HepG2 (cell line): ENCODE results near the gene EHD4. TPM values are rescaled to one million over a fixed set of nuclear protein-coding genes. Genes with fewer than 3 reads are reported as not detected.

Experiments
- ATAC-seq: fragments of 200-7000 bp; cut with Tn5 transposase; 3 replicates; pipeline ENCODE4 v1.9.1; 2020; ENCODE audit warnings: mild to moderate bottlenecking, moderate library complexity
- BruUV-seq: library from RNA; stranded (reverse); fragments of 400-500 nt; replicated peaks from 2 replicates; lab custom pipeline; 2021; lab: Mats Ljungman, UMichigan
- CTCF ChIA-PET: fragments of 300-600 bp; formaldehyde crosslinking; extraction: SDS; loops from one replicate; lab custom pipeline; 2021; ENCODE audit warnings: low total read pairs, inconsistent platforms, low intra/inter-chr PET ratio; lab: Yijun Ruan, JAX
- POLR2A ChIA-PET: fragments of 350-600 bp; sonication (Branson Sonifier 250); formaldehyde crosslinking; loops from one replicate; lab custom pipeline; 2020; ENCODE audit warnings: antibody characterized with exemption, inconsistent platforms; lab: Yijun Ruan, JAX
- DNase-seq: peaks from one replicate; pipeline ENCODE4 v3.0.0-alpha.2; 2015; ENCODE audit warnings: low spot score
- FAIRE-seq: peaks from 3 replicates; lab custom pipeline; 2011; peaks lifted over from hg19 to GRCh38; lab: Jason Lieb, UNC
- H2AFZ ChIP-seq: one replicate; pipeline ENCODE4 v1.6.1; 2011; ENCODE audit warnings: low read length, inconsistent platforms
- H3K27ac ChIP-seq: fragments of 300-600 bp; 3 replicates; pipeline ENCODE4 v1.8.0; 2011; ENCODE audit warnings: mixed run types, mild to moderate bottlenecking, mixed read lengths, low read length, inconsistent platforms; ENCODE audit not compliant: insufficient read depth; ENCODE audit errors: extremely low read length
- H3K27me3 ChIP-seq, 2 experiments: fragments of 200-600 bp in 1 of 2; 2 replicates in 1 of 2; 3 replicates in 1 of 2; pipeline versions ENCODE4 v1.6.0 to v1.8.0; 2011; ENCODE audit warnings: low read length in 2 of 2, mild to moderate bottlenecking in 2 of 2, moderate library complexity in 2 of 2, inconsistent platforms in 1 of 2; ENCODE audit not compliant: insufficient read depth in 2 of 2, control insufficient read depth in 1 of 2
- H3K36me3 ChIP-seq, 2 experiments: fragments of 200-600 bp in 1 of 2; replicated peaks in 1 of 2; 2 replicates in 1 of 2; 3 replicates in 1 of 2; pipeline versions ENCODE4 v1.5.1 to v1.8.0; 2011; ENCODE audit warnings: low read length in 2 of 2, inconsistent platforms in 1 of 2; ENCODE audit not compliant: insufficient read depth in 2 of 2, control insufficient read depth in 1 of 2
- H3K4me1 ChIP-seq: 2 replicates; pipeline ENCODE4 v1.5.1; 2012; ENCODE audit warnings: low read length, inconsistent platforms; ENCODE audit not compliant: insufficient read depth
- H3K4me2 ChIP-seq: 2 replicates; pipeline ENCODE4 v1.6.0; 2011; ENCODE audit warnings: low read depth, low read length, inconsistent platforms
- H3K4me3 ChIP-seq, 3 experiments: fragments of 200-600 bp in 1 of 3; sonication (generic), shearing (Covaris generic) in 1 of 3; replicated peaks in 1 of 3; 2 replicates each; pipeline ENCODE4 v1.5.1; 2011 to 2016; ENCODE audit warnings: low read length in 3 of 3, inconsistent platforms in 2 of 3, low read depth in 2 of 3, mild to moderate bottlenecking in 2 of 3, control low read depth in 1 of 3, mixed read lengths in 1 of 3; ENCODE audit not compliant: insufficient read depth in 1 of 3
- H3K79me2 ChIP-seq: one replicate; pipeline ENCODE4 v1.6.1; 2011; ENCODE audit warnings: low read length, inconsistent platforms; ENCODE audit not compliant: insufficient read depth
- H3K9ac ChIP-seq: 2 replicates; pipeline ENCODE4 v1.6.0; 2011; ENCODE audit warnings: mild to moderate bottlenecking, low read depth, low read length, inconsistent platforms; ENCODE audit not compliant: insufficient read depth
- H3K9me3 ChIP-seq: 2 replicates; pipeline ENCODE4 v1.5.1; 2012; ENCODE audit warnings: mild to moderate bottlenecking, low read length
- H4K20me1 ChIP-seq: 2 replicates; pipeline ENCODE4 v1.6.0; 2011; ENCODE audit warnings: inconsistent platforms, mild to moderate bottlenecking, low read length, moderate library complexity; ENCODE audit not compliant: insufficient read depth
- KDM1A ChIP-seq: IDR thresholded peaks from 2 replicates; pipeline ENCODE4 v1.6.1; 2016; ENCODE audit warnings: missing compliant biosample characterization
- PAX8 ChIP-seq: sonication (generic); formaldehyde crosslinking; IDR thresholded peaks from 2 replicates; pipeline ENCODE4 v1.8.0; 2022; ENCODE audit warnings: mild to moderate bottlenecking, missing genetic modification reagents, borderline replicate concordance
- POGZ ChIP-seq: sonication (generic); formaldehyde crosslinking; IDR thresholded peaks from 2 replicates; pipeline ENCODE4 v1.4.0; 2020; ENCODE audit warnings: mild to moderate bottlenecking, missing genetic modification reagents
- SNAI1 ChIP-seq: sonication (generic); formaldehyde crosslinking; IDR thresholded peaks from 2 replicates; pipeline ENCODE4 v1.5.0; 2020; ENCODE audit warnings: mild to moderate bottlenecking, missing genetic modification reagents, borderline replicate concordance
- ZNF230 ChIP-seq: sonication (generic); formaldehyde crosslinking; IDR thresholded peaks from 2 replicates; pipeline ENCODE4 v1.4.0; 2020; ENCODE audit warnings: mild to moderate bottlenecking, missing genetic modification reagents
- ZNF333 ChIP-seq: sonication (generic); formaldehyde crosslinking; IDR thresholded peaks from 2 replicates; pipeline ENCODE4 v1.4.0; 2020; ENCODE audit warnings: mild to moderate bottlenecking, missing genetic modification reagents, borderline replicate concordance
- ZNF484 ChIP-seq: sonication (generic); formaldehyde crosslinking; IDR thresholded peaks from 2 replicates; pipeline ENCODE4 v1.5.1; 2020; ENCODE audit warnings: mild to moderate bottlenecking, low read depth, missing genetic modification reagents, borderline replicate concordance
- ZNF572 ChIP-seq: sonication (generic); formaldehyde crosslinking; IDR thresholded peaks from 2 replicates; pipeline ENCODE4 v1.5.1; 2020; ENCODE audit warnings: mild to moderate bottlenecking, missing genetic modification reagents
- WGBS: methylation state at CpG from one replicate; pipeline ENCODE4 v1.1.6; 2017; ENCODE audit warnings: low lambda C conversion rate; 5-methylcytosine and 5-hydroxymethylcytosine counted together
- in situ Hi-C: cut with HindIII; loops from 2 replicates; pipeline ENCODE4 v1.10.0; 2017; ENCODE audit warnings: low pct_unique_long_range_greater_than_20kb; ENCODE audit not compliant: extremely low pct_ligation_motif_present
- intact Hi-C: fragments of 100-400 bp; cut with micrococcal nuclease; formaldehyde crosslinking; loops from one replicate; pipeline ENCODE4 v1.10.0; 2022; ENCODE audit not compliant: unreplicated experiment
- polyA plus RNA-seq, 8 experiments: library from polyadenylated mRNA; depleted of rRNA in 3 of 8; stranded (reverse) in 7 of 8; unstranded in 1 of 8; fragments of >200 nt; fragmentation: Illumina TruSeq in 4 of 8; extraction: Trizol in 4 of 8; gene quantifications; 2 replicates each; pipeline versions ENCODE4 v1.2.1 to v1.2.3, GENCODE V29; 2011 to 2016; ENCODE audit warnings: low read depth in 4 of 8, missing spikeins in 1 of 8, mixed read lengths in 1 of 8; ENCODE audit not compliant: insufficient read depth in 1 of 8
- total RNA-seq, 5 experiments: library from RNA; depleted of rRNA; stranded (reverse); fragments of >200 nt; fragmentation: Illumina TruSeq; extraction: Trizol; gene quantifications; 2 replicates each; pipeline ENCODE4 v1.2.3, GENCODE V29; 2016; ENCODE audit warnings: low read depth in 1 of 5
- TF ChIP-seq, protein P1 (sequence below): sonication (generic); formaldehyde crosslinking; IDR thresholded peaks from 2 replicates; pipeline ENCODE4 v1.5.0; 2020; ENCODE audit warnings: mild to moderate bottlenecking, missing genetic modification reagents

The EHD4 gene
- total and polyA plus RNA-seq, 2 of the 13 experiments (the other 11 are each of a cell fraction or from before 2014, with no cell fraction given), result 3.1 to 4.8 TPM

DNA sequence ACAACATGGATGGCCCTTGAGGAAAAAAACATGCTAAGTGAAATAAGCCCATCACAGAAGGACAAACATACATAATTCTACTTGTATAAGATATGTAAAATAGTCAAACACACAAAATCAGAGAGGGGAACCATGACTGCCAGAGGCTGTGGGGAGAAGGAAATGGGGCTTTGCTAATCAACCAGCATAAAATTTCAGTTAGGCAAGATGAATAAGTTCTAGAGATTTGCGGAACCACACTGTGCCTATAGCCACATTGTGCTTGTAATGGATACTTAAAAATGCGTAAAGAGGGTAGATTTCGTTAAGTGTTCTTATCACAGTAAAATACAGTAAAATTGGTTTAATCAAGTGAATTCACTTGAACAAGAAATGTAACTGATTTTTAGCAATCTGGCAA, 44.8 kb downstream of the EHD4 start:
- CTCF ChIA-PET, result no interaction called here

More for the DNA sequence above, 44.8 kb downstream of the EHD4 start:
- Histone ChIP-seq H3K4me3 (no peak overlapping the region), H2AFZ (no peak overlapping the region)
- 94% methylated on average over 3 of the region's 3 CpGs for WGBS
- TF ChIP-seq ZNF572 (CRISPR knock-in tag) (no peak), ZNF333 (no peak), SNAI1 (no peak), PAX8 (CRISPR knock-in tag) (no peak), KDM1A (CRISPR knock-in tag) (no peak), POGZ (CRISPR knock-in tag) (no peak), ZNF484 (CRISPR knock-in tag) (no peak), ZNF230 (no peak)
- TF ChIP-seq, protein P1, sequence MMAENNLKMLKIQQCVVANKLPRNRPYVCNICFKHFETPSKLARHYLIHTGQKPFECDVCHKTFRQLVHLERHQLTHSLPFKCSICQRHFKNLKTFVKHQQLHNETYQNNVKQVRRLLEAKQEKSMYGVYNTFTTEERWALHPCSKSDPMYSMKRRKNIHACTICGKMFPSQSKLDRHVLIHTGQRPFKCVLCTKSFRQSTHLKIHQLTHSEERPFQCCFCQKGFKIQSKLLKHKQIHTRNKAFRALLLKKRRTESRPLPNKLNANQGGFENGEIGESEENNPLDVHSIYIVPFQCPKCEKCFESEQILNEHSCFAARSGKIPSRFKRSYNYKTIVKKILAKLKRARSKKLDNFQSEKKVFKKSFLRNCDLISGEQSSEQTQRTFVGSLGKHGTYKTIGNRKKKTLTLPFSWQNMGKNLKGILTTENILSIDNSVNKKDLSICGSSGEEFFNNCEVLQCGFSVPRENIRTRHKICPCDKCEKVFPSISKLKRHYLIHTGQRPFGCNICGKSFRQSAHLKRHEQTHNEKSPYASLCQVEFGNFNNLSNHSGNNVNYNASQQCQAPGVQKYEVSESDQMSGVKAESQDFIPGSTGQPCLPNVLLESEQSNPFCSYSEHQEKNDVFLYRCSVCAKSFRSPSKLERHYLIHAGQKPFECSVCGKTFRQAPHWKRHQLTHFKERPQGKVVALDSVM (CRISPR knock-in tag), result no peak
- TF ChIP-seq, all 625 proteins: peak for 0
- H3K4me2 ChIP-seq, result peak overlapping the region; percentile 23; the same call in 1 of the 2 replicates
- in situ Hi-C loops (no loop called here), intact Hi-C loops (loop anchor here (5.0 kb wide), 1 partner anchor 45 kb away; the partner anchor contains the start of gene EHD4)
- H3K4me1 ChIP-seq, result peaks cover 55% of the 10 kb centered on the region
- no peak overlapping the region for H3K27ac ChIP-seq
- ATAC-seq, result no peak
- H3K79me2 ChIP-seq, result no peaks in the 10 kb centered on the region
- no peak for DNase-seq
- H3K9ac ChIP-seq, result no peak overlapping the region
- H3K36me3 ChIP-seq, result no peaks in the 10 kb centered on the region
- no TSS peak for BruUV-seq
- FAIRE-seq, result no peak
- no peaks in the 10 kb centered on the region for H3K27me3 ChIP-seq
- no peaks in the 10 kb centered on the region for H3K9me3 ChIP-seq
- POLR2A ChIA-PET, result interaction anchor here (1.3 kb wide), 1 partner anchor 45 kb away, joined by 5 read pairs; the partner anchor contains the start of gene EHD4
- peaks cover 8% of the 10 kb centered on the region; the same call in 1 of the 2 replicates for H4K20me1 ChIP-seq
